GM19467 (cell line): ENCODE measurements around the gene CAPN2.

ENCODE experiments used
- ATAC-seq: cut with Tn5 transposase; IDR thresholded peaks from one replicate; pipeline ENCODE4 v1.9.1; 2021; ENCODE audit warnings: mild to moderate bottlenecking, moderate library complexity; ENCODE audit not compliant: unreplicated experiment

CAPN2 gene

DNA sequence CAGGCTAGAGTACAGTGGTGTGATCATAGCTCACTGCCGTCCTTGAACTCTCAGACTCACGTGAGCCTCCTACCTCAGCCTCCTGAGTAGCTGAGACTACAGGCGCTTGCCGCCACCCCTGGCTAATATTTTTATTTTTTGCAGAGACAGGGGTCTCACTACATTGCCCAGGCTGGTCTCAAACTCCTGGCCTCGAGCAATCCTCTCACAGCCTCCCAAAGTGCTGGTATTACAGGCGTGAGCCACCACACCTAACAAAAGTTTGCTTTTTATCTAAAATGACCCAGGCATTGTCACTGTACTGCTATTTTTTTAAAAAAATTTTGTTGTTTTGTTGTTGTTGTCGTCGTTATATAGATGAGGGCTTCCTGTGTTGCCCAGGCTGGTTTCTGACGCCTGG lies 46.4 kb downstream of the CAPN2 start:
- ATAC-seq: no peak

DNA sequence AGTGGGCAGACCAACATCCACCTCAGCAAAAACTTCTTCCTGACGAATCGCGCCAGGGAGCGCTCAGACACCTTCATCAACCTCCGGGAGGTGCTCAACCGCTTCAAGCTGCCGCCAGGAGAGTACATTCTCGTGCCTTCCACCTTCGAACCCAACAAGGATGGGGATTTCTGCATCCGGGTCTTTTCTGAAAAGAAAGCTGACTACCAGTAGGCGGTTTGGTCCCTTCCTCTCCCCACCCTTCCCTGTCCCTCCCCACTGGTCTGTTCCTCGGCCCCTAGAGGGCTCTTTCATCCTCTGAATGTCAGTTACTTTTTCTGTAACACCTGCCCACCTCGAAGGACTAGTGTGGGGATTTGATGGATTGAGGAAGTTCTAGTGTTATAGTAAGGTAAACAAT lies 46.9 kb downstream of the CAPN2 start:
- ATAC-seq: no peak

DNA sequence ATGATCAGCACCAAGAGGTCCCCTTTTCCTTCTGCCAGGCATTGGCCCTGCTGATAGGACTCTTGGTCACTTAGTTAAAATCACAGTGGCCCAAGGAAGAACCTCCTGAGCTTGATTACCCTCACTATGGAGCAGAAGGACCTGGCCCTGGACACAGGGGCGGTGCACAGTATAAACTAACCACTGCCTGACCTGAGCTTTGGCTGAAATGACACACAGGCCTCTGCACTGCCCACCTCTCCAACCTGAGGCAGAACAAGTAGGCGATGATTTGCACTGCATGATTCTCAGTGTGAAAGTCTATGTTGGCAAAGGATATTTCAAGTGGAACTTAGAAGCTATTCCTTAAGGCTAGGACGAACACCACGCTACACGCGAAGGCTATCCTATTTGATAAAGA lies 48.5 kb downstream of the CAPN2 start:
- ATAC-seq: no peak

DNA sequence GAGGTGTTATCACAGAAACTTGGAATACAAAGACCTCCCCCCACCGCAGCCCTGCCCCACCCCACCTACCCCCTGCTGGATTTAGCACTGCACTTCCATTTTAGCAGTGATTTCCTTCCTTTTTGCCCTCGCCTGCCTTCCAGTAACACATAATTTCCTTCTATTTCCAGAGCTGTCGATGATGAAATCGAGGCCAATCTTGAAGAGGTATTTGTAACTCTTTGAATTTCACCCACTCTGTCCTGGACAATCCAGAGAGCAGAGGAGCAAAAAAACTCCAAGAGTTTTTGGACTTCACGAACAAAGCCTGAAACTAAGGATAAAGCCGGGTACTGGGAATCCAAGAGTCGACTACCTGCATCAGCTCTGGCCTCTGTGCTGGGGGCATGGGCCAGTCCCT lies 49.1 kb downstream of the CAPN2 start:
- ATAC-seq: no peak

DNA sequence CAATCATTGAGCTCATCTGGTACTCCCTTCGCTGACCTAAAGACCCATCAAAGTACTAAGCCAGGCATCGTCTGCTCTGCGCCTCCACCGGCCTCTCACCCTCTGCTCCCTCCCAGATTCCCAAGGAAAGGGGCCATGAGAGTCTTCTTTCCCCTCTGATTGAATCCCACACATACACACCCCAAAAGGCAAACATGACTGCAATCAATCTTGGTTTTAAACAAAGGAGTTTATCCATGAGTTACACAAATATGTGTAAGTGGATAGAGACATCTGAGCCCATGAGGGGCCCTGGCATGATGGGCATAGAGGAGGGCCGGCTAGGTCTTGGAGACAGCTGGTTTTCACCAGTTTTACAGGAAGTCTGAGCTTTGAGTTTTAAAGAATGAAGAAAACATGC lies 50.9 kb downstream of the CAPN2 start:
- no peak for ATAC-seq

DNA sequence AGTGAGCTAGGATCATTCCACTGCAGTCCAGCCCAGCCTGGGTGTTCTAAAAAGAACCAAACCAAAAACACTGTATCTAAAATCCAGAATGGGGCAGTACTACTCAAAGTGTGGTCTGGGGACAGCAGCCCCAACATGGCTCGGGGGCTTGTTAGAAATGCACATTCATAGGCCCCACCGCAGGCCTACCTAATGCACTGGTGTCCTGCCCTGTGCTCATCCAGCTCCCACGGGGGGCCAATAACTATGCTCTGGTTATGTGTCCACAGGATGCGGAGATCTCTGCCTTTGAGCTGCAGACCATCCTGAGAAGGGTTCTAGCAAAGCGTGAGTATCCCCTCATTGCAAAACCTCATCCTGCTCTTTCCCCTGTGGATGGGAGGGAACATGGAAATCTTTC lies 51.5 kb downstream of the CAPN2 start:
- ATAC-seq: no peak

DNA sequence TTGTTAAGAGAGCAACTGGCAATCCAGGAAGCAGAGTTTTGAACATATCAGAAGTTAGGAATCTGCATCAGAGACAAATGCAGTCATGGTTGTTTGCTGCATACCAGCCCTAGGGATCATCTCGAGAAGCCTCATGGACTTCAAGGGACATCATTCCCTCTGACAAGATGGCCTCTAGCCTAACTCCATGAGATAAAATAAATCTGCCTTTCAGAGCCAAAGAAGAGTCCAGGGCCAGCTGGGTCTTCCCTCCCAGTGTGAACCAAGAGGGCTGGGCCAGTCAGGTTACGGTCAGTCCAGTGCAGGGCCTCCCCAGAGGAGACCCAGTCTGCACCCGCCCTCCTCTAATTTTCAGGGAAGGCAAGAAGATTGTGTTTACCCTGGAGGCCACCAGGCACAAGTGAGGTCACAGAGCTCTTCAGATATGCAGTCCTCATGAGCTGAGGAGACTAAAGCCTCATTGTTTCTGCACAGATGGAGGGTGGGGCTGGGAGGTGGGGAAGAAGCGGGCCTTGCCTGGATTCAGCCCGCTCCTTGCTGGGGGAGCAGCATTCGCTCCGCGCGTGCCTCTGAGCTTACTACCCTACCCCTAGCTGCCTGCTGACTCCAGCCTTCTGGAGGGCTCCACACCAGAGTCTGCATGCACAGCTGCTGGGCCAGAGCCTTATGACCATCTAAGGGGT lies 52.8 kb downstream of the CAPN2 start:
- ATAC-seq: no peak

DNA sequence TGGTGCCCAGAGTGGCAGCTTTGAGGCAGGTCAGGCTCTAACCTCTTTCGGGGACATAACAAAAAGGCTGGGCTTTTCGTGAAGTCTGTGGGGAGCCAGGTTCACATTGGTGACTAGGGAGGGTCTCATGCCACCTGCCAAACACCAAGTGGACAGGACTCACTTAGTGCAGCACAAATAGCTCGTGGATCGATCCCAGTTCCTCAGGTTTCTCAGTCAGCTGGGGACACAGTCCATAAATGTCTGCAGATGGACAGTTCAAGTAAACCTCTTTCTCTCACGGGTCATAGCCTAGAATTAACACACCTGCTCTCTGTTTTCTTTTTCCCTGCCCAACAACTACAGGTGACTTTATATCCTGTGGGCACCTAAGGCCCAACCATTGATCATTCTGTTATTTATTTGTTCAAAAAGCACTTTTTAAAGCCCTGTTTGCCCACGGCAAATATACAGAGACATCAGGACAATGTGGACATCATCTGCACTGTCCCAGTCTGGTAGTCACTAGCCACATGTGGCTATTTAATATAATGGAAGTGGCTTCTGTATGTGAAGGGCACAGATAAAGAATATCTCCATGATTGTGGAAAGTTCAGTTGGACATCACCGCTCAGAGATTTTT lies 53.5 kb downstream of the CAPN2 start:
- no peak for ATAC-seq

DNA sequence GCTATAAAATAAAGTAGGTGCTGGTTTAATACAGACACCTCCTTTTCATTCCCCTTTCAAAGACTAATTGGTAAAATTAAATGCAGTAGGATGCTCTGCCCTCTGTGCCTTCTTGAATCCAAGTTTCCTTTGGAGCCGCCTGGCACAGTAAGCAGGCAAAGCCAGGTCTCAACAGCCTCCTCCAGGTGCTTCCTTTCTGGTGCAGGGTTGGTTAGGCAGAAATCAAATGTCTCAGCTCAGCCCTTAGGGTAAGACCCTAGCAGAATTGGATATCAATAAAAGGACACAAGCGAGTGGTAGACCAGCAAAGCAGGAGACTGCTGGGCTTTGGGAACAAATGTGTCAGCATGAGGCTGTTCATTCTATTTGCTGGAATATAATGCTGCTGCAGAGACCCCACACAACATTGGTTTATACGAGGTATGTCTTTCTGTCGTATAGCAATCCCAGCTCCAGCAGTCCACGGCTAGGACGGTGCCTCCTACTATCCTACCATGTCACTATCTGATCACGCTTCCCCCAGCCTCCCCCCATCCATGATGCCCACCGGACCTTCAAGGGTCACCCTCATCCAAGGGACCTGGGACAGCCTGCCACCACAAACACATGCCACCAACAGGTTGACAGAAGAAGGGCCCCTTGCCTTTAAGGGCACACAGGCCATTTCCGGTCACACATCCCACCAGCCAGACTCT lies 58.4 kb downstream of the CAPN2 start:
- no peak for ATAC-seq

DNA sequence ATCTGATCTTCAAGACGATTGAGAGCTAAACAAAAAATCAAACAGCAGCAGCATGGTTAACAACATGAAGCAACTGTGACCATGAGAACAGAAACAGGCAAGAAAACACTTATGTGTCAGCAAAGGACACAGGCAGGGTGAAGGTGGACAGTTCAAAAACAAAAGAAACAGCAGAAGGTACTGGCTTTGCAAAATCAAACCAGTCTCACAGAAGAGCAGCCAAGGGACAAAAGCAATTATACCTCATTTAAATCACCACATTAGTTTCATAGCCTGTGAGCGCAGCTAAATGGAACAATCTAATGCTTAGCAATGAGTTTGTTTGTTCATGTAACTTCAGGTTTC lies 59.1 kb downstream of the CAPN2 start:
- no peak for ATAC-seq

DNA sequence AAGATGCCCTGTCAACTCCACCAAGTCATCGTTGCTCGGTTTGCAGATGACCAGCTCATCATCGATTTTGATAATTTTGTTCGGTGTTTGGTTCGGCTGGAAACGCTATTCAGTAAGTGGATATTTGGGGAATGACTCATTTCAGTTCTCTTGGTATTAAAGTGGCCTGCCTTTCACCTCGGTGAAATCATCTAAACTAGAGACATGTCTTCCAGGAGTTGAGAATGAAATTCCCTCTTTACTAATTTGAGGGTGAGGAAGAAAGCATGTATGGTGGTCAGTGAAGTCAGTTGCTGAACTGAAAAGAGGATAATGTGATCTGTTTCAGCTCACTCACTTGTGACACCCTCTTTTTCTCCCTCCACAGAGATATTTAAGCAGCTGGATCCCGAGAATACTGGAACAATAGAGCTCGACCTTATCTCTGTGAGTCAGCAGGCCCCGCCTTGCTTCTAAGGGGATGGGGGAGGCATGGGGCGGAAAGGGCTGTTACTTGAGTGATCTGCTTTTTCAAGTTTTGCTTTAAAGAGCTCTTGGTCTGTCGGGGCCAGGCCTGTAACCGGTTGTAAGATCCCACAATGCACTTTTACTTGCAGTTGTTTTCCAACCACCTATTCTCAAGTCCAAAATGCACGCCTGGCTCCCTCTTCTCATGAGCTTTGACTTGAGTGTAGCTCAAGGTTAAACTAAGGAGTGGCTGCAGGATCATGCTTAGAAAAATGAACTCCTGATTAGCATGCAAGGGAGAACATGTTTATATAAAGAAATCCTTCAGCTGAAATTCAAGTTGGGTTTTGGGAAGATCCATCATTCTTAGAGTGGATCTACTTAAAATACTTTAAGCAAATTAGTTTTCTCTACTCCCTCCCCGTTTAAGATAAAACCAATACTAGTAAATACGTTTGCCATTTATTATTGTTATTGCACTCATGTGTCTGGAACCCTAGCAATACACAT lies 59.8 kb downstream of the CAPN2 start:
- ATAC-seq: no peak

DNA sequence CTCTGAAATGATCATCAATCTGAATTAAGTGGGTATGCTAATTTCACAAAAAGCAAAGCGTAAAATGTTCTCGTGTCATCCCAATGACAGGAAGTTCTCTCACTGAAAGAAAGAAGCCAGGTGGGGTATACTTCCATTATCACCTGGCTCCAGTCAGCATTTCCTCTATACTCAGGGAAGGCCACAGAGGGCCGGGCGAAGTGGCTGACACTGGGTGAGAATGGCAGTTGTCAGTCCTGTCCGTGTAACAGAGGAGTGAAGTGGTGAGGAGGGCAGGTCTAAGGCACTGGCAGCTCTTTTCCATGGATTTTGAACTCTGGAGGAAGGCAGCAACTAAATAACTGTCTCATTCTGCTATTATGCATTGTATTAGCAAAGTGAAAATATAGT lies 60.4 kb downstream of the CAPN2 start:
- no peak for ATAC-seq

DNA sequence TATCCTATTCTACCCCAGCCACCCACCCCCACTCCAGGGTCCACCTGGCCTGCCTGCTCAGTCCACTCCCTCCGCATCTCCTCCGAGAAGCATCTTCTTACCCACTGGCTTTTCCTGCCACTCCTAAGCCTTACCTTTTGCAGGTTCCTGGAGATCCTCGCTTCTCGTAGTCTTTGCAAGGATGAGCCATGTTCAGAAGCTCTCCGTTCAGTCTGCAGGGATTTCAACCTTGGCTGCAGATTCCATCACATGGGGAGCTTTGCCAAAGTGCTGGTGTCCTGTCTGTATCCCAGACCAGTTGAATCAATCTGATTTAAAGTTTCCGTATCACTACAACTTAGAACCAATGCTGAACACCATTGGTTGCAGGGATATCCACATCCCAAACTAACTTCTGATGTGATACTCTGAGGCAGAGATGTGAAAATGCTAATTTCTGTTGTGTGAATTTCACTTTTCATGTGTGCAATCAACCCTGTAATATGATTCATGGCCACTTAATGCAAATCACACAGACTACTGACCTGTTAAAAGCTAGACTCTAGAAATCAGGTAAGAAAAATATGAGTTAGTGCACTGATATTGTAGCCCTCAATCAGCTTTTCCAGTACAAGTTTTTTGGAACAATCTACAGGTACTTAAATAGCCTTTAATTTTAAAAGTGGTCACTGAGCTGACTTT lies 61.9 kb downstream of the CAPN2 start:
- no peak for ATAC-seq

DNA sequence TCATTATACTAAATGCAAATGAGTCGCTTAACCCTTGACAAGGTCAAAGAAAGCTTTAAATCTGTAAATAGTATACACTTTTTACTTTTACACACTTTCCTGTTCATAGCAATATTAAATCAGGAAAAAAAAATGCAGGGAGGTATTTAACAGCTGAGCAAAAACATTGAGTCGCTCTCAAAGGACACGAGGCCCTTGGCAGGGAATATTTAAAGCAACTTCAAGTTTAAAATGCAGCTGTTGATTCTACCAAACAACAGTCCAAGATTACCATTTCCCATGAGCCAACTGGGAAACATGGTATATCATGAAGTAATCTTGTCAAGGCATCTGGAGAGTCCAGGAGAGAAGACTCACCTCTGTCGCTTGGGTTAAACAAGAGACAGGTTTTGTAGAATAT lies 62.7 kb downstream of the CAPN2 start:
- ATAC-seq: no peak

DNA sequence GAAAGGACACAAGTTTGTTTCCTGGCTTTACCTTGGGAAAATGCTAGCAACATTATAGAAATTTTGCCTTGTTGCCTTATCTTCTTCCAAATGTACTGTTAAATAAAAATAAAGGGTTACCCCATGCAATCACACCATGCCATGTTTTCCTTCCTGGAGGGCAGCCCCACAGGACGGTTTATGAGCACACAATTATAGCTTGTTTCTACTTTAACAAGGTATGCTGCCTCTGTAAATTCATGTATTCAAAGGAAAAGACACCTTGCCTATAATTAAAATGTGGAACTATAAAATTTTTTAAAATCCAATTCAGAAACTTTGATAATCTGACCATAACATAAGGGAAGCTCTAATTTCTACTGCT lies 63.4 kb downstream of the CAPN2 start:
- ATAC-seq: no peak

DNA sequence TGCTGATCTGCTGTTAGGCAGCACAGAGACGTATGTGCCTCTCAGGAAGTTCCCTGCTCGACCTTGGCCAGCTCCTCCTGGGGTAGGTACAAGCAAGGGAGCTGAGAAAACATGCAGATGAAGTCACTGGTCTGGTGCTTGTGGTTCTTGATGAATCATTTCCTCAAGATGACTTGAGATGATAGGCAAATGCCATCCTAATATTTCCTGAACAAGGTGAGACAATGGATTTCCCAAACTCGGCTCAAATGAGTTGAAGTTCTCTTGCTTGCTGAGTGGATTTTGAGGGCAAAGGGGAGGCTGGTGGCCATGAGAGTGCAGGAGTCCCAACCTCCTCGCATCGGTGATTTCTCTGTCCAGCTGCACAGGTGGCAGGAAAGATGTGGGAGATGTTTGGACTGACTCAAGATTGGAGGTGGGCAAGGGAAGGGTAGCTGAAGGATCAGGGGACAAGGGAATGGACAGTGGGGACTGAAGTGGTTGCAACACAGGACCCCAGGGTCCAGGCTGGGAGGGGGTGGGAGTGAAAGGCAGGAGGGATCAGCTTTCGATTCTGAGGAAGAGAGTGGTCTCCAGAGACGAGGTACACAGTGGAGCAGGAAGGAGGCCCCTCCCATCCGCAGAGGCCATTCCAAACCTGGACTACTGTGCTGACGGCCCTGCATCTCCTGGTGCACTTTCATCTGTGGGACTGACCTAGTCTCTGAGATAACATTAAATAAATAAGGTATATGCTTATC lies 63.9 kb downstream of the CAPN2 start:
- ATAC-seq: no peak

DNA sequence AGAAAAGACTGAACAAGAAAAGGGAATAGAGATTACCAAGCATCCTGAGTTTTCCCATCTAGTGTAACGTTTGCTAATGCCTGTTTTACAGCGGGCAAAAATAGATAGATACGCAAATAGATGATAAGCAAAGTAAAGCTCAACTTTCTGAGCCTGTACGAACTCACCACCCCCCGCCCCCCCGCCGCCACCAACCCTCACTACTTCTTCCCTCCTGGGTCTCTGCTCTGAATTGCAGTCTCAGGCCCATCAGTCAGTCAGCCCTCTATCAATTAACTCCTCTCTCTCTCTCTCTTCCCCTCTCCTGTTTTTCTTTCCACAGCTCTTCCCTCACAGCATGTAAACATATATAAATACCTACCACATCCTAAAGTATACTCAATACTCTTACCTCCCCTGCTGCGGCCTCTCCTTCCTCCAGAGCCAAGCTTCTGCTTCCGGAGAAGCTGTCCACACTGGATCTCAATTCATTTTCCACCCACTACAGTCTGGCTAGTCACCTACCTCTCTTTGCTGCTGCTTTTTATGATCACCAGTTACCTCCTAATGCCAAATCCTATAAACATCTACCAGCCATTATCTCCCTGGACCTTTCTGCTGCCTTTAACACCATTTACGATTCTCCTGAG lies 64.6 kb downstream of the CAPN2 start:
- ATAC-seq: no peak

DNA sequence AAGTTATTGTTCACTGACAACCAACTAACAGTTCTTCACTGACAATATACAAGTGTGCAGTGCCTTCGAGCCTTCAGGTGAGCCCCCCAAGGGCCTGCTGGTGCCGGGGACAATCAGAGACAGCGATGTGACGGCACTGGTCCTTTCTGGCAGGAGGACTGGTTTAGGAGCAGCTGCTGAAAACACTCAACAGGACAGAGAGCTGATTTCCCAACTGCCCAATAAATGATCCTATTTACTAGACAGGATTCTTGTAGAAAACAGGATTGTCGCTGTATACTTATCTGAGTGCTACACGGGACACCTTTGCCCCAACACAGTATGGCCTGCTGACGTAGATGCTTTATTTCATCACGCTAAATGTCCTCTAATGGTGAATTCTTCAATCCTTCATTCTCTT lies 68.0 kb downstream of the CAPN2 start:
- no peak for ATAC-seq

DNA sequence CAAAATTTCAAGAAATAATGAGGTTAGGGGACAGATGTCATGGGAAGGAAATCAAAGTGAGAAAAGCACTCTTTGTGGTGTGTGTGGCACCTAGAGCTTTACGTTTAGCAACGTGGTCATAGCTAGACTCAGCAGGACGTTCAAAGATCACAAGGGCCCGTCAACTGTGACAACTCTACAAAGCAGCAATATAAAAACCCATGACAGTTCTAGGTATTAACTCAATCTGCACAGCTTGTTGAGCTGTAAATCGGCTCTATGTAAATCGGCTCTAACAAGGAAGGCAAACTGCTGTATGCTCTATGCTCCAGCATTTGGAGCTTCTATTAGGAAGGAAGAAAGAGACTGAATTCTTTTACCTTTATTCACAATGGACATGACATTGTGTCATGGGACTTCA lies 68.6 kb downstream of the CAPN2 start:
- ATAC-seq: no peak

DNA sequence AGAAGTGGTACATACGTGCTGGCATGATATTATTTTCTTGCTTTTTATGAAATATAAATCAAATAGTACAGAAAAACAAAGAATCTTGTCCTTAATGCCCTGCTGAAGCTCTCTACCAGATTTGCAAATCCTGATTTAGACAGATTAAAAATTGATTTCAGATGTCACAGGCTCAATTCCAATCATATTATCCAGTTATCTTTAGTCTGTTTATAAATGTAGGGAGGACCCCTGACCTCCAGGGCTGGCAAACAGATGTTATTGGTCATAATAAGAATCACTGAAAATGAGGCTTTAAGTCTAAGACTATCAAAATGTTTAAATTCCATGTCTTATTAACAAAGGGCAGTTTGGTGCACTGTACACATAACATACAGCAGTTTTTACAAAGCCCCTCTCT lies 71.3 kb downstream of the CAPN2 start:
- ATAC-seq: no peak
